ENCODE measurements around the gene ENTPD6.
"Not testable (repeated sequence)": the region's sequence is repeated elsewhere in the genome, so short reads cannot be mapped to it uniquely, and the experiment has no call there.

Gene ENTPD6

DNA sequence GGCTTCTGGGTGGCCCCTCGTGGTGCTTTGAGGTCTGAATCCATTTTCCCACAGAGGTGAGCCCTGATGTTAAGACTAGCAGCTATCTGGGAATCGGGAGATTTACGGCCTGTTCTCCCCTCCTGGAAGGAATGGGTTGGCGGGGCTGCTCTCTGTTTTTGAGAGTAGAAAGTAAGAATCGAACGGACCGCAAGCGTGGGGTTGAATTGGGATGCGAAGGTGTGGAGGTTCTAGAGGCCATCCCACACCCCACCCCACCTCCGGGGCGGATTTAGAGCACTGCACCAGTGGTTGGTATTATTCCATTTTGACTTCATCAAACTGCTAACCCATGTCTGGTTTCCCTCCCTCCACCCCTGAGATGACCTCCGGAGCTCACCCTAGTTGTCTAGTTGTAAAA is 63.8 kb downstream of the ENTPD6 start:
- TF ChIP-seq, protein P1, sequence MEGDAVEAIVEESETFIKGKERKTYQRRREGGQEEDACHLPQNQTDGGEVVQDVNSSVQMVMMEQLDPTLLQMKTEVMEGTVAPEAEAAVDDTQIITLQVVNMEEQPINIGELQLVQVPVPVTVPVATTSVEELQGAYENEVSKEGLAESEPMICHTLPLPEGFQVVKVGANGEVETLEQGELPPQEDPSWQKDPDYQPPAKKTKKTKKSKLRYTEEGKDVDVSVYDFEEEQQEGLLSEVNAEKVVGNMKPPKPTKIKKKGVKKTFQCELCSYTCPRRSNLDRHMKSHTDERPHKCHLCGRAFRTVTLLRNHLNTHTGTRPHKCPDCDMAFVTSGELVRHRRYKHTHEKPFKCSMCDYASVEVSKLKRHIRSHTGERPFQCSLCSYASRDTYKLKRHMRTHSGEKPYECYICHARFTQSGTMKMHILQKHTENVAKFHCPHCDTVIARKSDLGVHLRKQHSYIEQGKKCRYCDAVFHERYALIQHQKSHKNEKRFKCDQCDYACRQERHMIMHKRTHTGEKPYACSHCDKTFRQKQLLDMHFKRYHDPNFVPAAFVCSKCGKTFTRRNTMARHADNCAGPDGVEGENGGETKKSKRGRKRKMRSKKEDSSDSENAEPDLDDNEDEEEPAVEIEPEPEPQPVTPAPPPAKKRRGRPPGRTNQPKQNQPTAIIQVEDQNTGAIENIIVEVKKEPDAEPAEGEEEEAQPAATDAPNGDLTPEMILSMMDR (IDR thresholded peaks at IDR 0.05; ENCODE audit: borderline replicate concordance, insufficient read depth, low read depth, low read length): no peak
- H3K4me3 ChIP-seq (ENCODE audit: low read depth, low read length): no peak overlapping the region

DNA sequence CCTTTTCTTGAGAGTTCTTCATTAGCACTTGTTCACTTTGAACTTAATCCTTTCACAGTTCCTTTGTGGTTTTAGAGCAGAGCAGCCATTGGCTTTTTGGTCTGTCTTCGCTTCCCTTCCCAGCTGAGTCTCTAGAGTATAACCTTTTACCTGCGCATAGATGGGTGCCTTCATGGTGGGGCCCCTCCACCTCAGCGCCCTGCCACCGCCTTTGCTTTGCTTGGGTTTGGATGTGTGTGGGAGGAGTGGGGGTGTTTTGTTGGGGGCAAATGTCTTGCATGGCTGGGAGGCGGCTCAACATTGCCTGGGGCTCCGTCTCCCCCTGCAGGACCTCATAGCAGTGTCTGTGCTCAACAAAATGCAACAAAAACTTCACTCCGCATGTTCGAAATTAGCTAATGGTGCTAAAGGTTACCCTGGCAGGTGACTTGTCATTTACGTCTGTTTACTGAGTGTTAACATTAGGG is 64.3 kb downstream of the ENTPD6 start:
- no peak overlapping the region for H3K4me3 ChIP-seq (ENCODE audit: low read depth, low read length)

DNA sequence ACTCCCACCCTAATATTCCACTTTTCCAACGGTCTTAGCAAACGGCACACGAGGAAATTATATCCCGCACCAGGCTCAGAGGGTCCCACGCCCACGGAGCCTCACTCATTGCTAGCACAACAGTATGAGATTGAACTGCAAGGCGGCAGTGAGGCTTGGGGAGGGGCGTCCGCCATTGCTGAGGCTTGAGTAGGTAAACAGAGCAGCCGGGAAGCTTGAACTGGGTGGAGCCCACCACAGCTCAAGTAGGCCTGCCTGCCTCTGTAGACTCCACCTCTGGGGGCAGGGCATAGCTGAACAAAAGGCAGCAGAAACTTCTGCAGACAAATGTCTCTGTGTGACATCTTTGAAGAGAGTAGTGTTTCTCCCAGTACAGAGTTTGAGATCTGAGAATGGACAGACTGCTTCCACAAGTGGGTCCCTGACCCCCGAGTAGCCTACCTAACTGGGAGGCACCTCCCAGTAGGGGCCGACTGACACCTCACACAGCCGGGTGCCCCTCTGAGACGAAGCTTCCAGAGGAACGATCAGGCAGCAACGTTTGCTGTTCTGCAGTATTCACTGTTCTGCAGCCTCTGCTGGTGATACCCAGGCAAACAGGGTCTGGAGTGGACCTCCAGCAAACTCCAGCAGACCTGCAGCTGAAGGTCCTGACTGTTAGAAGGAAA is 65.4 kb downstream of the ENTPD6 start:
- not testable (repeated sequence) for H3K4me3 ChIP-seq (ENCODE audit: low read depth, low read length)

More for the DNA sequence above, 64.3 kb downstream of the ENTPD6 start:
- TF ChIP-seq, protein P1 (IDR thresholded peaks at IDR 0.05; ENCODE audit: borderline replicate concordance, insufficient read depth, low read depth, low read length): no peak

DNA sequence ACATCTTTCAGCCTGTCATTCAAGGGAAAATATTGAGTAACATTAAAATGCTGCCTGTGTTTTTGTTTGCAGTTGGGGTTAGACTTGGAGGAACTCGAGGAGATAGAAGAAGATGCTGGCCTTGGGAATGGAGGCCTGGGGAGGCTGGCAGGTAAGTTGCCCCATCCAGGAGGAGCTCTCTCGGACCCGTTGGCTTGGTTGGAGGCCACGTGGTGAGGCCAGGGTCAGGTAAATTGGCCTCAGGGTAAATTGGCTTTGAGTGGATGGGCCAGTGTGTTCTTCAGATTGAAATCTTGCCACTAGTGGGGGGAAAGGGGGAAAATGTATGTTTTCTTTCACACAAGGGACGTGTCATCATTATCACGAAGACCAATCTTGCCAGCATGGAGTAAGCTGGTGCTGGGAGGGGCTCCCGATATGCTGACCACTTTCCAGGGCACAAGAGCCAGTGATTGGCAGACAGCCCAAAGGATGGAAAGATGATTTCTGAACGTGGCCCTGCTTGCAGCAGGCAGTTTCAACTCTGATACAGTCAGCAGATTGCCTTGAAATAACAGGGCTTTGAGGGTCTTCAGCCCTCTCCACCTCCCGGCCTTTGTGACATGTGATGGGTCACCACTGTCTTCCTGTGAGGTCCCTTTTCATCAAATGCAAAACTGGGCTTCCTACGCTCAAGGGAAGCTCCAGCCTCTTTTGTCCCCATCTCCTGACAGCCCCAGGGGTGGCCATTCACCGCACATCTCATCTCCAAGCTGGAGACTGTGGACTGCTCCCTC is 73.7 kb downstream of the ENTPD6 start:
- TF ChIP-seq, protein P1 (IDR thresholded peaks at IDR 0.05; ENCODE audit: borderline replicate concordance, insufficient read depth, low read depth, low read length): no peak

DNA sequence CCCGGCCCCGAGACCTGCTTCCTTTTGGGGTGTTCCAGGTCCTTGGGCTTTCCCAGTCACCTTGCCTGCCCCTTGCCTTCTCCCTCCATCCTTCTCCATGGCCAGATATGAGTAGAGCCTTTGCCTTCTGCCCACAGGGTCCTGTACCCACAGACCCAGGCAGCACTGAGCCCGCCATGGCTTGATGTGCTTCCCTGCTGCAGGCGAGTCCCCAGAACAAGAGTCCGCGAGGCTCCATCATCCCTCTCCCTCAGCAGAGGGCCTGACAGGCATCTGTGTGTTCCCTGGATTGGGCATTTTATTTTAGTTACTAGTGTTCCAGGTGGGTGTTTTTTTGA is 74.3 kb downstream of the ENTPD6 start:
- TF ChIP-seq, protein P1 (IDR thresholded peaks at IDR 0.05; ENCODE audit: borderline replicate concordance, insufficient read depth, low read depth, low read length): no peak
- H3K4me3 ChIP-seq (ENCODE audit: low read depth, low read length): no peak overlapping the region

More for the DNA sequence above, 73.7 kb downstream of the ENTPD6 start:
- no peak overlapping the region for H3K4me3 ChIP-seq (ENCODE audit: low read depth, low read length)

DNA sequence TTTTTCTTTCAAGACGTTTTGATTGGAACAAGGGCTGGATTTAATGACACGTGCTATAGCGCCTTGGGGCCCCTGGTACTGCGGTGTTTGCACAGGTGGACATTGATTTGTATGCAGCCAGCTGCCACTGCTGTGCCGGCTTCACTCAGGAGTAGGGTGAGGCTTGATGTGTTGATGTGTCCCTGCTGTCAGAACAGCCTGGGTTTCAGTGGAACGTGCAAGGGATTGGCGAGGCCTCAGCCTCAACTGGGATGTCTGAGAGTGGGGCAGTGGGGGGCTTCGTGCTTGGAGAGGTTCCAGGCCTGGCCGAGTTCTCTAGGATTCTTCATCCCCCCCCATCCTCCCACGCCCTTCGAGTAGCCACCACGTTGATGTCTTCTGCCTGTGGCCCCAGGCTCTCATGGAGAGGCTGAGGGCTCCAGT is 75.3 kb downstream of the ENTPD6 start:
- no peak overlapping the region for H3K4me3 ChIP-seq (ENCODE audit: low read depth, low read length)
- TF ChIP-seq, protein P1 (IDR thresholded peaks at IDR 0.05; ENCODE audit: borderline replicate concordance, insufficient read depth, low read depth, low read length): no peak

DNA sequence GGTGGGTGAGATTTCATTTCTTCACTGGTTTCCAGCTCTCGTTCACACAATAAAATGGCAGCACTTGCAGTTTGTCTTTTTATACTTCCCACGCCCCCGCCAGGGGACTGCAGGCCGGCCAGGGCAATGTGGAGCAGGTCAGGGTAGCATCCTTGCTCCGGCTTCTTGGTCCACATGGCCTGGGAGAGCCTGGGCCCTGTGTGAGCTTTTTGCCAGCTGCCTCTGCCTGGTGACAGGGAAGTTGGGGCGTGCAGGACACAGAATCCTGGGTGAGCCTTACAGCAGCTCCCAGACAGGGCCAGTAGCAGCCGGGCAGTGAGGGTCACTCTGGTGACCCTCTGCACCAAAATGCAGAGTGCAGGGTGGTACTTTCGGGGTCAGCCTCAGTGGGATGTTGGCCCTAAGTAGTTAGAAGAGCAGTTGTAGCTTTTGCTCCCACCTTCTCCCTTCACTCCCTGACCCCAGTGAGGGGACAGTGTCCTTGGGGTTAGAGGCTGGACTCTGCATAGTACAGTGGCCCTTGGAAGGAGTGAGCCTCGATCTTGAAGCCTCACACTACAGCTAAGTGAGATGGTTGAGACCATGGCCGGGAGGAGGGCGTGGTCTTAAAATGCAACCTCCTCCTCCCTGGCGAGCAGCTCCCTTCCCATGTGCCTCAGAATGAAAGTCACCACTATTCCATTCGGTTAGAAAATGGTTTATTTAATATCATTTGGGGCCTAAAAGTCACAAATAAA is 76.1 kb downstream of the ENTPD6 start:
- TF ChIP-seq, protein P1 (IDR thresholded peaks at IDR 0.05; ENCODE audit: borderline replicate concordance, insufficient read depth, low read depth, low read length): no peak
- no peak overlapping the region for H3K4me3 ChIP-seq (ENCODE audit: low read depth, low read length)
